GM19452 (cell line): ENCODE measurements around the gene ASCC3.
A peak's percentile ranks its signal among the peaks of the same experiment; 100 is the strongest.

ENCODE experiments used
- ATAC-seq: cut with Tn5 transposase; IDR thresholded peaks from one replicate; pipeline ENCODE4 v1.9.1; 2021; ENCODE audit not compliant: unreplicated experiment

ASCC3 gene

GRCh38 chr6:100468016-100468622, 413.0 kb downstream of the ASCC3 start:
- no peak for ATAC-seq

GRCh38 chr6:100467129-100468015, 413.8 kb downstream of the ASCC3 start:
- no peak for ATAC-seq

GRCh38 chr6:100466410-100467128, 414.6 kb downstream of the ASCC3 start:
- no peak for ATAC-seq

- no peak for ATAC-seq
Measured at GRCh38 chr6:100465701-100466409, 415.3 kb downstream of the ASCC3 start.

- ATAC-seq, result peak; percentile 60
Measured at GRCh38 chr6:100464903-100465700, 416.0 kb downstream of the ASCC3 start, which contains the start of gene SIM1. Gene SIM1 (minus strand): TSS chr6:100464921. CDS start chr6:100463468, 1,453 bp downstream.

GRCh38 chr6:100464162-100464851, 416.8 kb downstream of the ASCC3 start:
- no peak for ATAC-seq

GRCh38 chr6:100463630-100464161, 417.4 kb downstream of the ASCC3 start:
- ATAC-seq, result no peak

GRCh38 chr6:100462706-100463629, 418.2 kb downstream of the ASCC3 start:
- ATAC-seq, result no peak

- no peak for ATAC-seq
Measured at GRCh38 chr6:100461917-100462705, 419.0 kb downstream of the ASCC3 start.

GRCh38 chr6:100461278-100461916, 419.7 kb downstream of the ASCC3 start:
- no peak for ATAC-seq

GRCh38 chr6:100460650-100461204, 420.4 kb downstream of the ASCC3 start:
- ATAC-seq, result no peak

GRCh38 chr6:100459592-100460184, 421.4 kb downstream of the ASCC3 start:
- ATAC-seq, result no peak

GRCh38 chr6:100458841-100459591, 422.1 kb downstream of the ASCC3 start:
- no peak for ATAC-seq
